Measurements from ENCODE around the gene ASB4.

DNA sequence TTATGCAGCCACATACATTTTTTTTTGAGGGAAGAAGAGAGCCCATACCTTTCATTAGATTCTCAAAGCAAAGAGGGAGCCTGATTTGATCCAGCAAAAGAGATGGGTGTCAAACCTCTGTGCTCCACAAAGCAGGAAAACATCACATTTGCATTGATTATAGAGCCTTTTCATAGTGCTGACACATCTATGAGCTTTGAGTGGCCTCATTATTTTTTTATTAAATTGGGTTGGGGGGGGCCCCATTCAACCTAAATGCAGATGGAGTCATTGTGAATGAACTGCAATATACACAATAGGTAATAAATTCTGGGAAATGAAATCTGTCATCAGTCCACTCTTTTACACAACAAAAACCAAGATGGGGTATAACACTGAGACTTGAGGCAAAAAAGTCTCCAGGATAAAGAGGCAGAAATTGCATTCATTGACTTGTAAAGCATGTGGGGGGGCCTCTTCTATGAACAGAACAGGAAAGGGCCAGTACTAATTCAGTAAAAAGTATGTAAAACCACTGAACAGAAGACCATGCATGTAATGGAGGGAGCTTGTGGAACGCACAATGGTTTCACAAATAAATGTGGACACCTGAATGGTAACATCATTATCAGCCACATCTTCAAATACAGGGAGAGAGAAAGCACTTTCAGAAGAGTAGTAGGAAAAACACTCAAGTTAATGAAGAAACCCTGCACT is 17.7 kb upstream of the ASB4 start:
- TF ChIP-seq GATA3 (IDR thresholded peaks at IDR 0.05; ENCODE audit: borderline replicate concordance): no peak
- TF ChIP-seq, protein P1, sequence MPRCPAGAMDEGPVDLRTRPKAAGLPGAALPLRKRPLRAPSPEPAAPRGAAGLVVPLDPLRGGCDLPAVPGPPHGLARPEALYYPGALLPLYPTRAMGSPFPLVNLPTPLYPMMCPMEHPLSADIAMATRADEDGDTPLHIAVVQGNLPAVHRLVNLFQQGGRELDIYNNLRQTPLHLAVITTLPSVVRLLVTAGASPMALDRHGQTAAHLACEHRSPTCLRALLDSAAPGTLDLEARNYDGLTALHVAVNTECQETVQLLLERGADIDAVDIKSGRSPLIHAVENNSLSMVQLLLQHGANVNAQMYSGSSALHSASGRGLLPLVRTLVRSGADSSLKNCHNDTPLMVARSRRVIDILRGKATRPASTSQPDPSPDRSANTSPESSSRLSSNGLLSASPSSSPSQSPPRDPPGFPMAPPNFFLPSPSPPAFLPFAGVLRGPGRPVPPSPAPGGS (IDR thresholded peaks at IDR 0.05): no peak
- TF ChIP-seq, protein P2, sequence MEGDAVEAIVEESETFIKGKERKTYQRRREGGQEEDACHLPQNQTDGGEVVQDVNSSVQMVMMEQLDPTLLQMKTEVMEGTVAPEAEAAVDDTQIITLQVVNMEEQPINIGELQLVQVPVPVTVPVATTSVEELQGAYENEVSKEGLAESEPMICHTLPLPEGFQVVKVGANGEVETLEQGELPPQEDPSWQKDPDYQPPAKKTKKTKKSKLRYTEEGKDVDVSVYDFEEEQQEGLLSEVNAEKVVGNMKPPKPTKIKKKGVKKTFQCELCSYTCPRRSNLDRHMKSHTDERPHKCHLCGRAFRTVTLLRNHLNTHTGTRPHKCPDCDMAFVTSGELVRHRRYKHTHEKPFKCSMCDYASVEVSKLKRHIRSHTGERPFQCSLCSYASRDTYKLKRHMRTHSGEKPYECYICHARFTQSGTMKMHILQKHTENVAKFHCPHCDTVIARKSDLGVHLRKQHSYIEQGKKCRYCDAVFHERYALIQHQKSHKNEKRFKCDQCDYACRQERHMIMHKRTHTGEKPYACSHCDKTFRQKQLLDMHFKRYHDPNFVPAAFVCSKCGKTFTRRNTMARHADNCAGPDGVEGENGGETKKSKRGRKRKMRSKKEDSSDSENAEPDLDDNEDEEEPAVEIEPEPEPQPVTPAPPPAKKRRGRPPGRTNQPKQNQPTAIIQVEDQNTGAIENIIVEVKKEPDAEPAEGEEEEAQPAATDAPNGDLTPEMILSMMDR (IDR thresholded peaks at IDR 0.05): no peak
